OCI-LY3 (cell line): ENCODE results near the gene SPINK8.

Source experiments
- H2AFZ ChIP-seq: fragments of 200-600, 300-600 bp; shearing (Covaris generic); 2 replicates; pipeline ENCODE4 v1.6.0; 2014; ENCODE audit warnings: antibody characterized with exemption, low read depth, low read length
- H3K27ac ChIP-seq: fragments of 200-600, 300-600 bp; sonication (generic); 2 replicates; pipeline ENCODE4 v1.5.1; 2014; ENCODE audit warnings: mild to moderate bottlenecking, low read length, moderate library complexity, mixed read lengths
- H3K27me3 ChIP-seq: fragments of 200-600, 300-600 bp; sonication (generic); 2 replicates; pipeline ENCODE4 v1.6.1; 2014; ENCODE audit warnings: low read depth, low read length, mixed read lengths
- H3K36me3 ChIP-seq: fragments of 200-600, 300-600 bp; sonication (generic); replicated peaks from 2 replicates; pipeline ENCODE3; 2014; ENCODE audit warnings: low read depth, low read length, mixed read lengths
- H3K4me1 ChIP-seq: fragments of 300-600, 200-600 bp; sonication (generic); 2 replicates; pipeline ENCODE4 v1.6.1; 2014; ENCODE audit warnings: low read length, mixed read lengths
- H3K4me2 ChIP-seq: fragments of 200-600, 300-600 bp; sonication (generic); 2 replicates; pipeline ENCODE4 v1.6.1; 2014; ENCODE audit warnings: low read length, mixed read lengths
- H3K4me3 ChIP-seq: fragments of 300-600, 200-600 bp; sonication (generic); 2 replicates; pipeline ENCODE4 v1.5.1; 2014; ENCODE audit warnings: antibody characterized with exemption, mild to moderate bottlenecking, low read length, moderate library complexity
- H3K79me2 ChIP-seq: fragments of 300-600, 200-600 bp; shearing (Covaris generic); 2 replicates; pipeline ENCODE4 v1.6.1; 2014; ENCODE audit warnings: mild to moderate bottlenecking, low read length, mixed read lengths
- H3K9ac ChIP-seq: fragments of 300-600, 200-600 bp; shearing (Covaris generic); 2 replicates; pipeline ENCODE4 v1.6.0; 2014; ENCODE audit warnings: mild to moderate bottlenecking, low read length, moderate library complexity
- H3K9me3 ChIP-seq: fragments of 200-600, 300-600 bp; shearing (Covaris generic); 2 replicates; pipeline ENCODE4 v1.6.1; 2014; ENCODE audit warnings: low read length, mixed read lengths; ENCODE audit not compliant: insufficient read depth
- H4K20me1 ChIP-seq: fragments of 200-600, 300-600 bp; sonication (generic); 2 replicates; pipeline ENCODE4 v1.6.1; 2016; ENCODE audit warnings: low read length, mixed read lengths; ENCODE audit not compliant: insufficient read depth
- CTCF ChIP-seq: fragments of 200-600, 300-600 bp; sonication (generic); IDR thresholded peaks from 2 replicates; pipeline ENCODE4 v1.5.1; 2014; ENCODE audit warnings: antibody characterized with exemption, low read length, low read depth
- EZH2phosphoT487 ChIP-seq: fragments of 200-600 bp; shearing (Covaris generic); IDR thresholded peaks from 2 replicates; pipeline ENCODE4 v1.6.1; 2018; ENCODE audit warnings: antibody characterized with exemption, mixed run types, low read depth

The SPINK8 gene

GRCh38 chr3:48258530-48258929, 74.9 kb downstream of the SPINK8 start:
- Histone ChIP-seq H3K27me3 (no peaks in the 10 kb centered on the region), H3K27ac (no peak overlapping the region), H3K9ac (no peak overlapping the region), H3K4me3 (no peak overlapping the region), H2AFZ (no peak overlapping the region), H3K36me3 (peaks cover 75% of the 10 kb centered on the region), H3K4me1 (no peaks in the 10 kb centered on the region), H3K9me3 (no peaks in the 10 kb centered on the region), H4K20me1 (peaks cover 33% of the 10 kb centered on the region), H3K4me2 (no peak overlapping the region), H3K79me2 (peaks cover 58% of the 10 kb centered on the region)
- TF ChIP-seq CTCF: no peak
- no peak for TF ChIP-seq EZH2phosphoT487
